ENCODE results near the gene MYO1C. TPM values are rescaled to one million over a fixed set of nuclear protein-coding genes. Genes with fewer than 3 reads are reported as not detected.

The MYO1C gene, protein sequence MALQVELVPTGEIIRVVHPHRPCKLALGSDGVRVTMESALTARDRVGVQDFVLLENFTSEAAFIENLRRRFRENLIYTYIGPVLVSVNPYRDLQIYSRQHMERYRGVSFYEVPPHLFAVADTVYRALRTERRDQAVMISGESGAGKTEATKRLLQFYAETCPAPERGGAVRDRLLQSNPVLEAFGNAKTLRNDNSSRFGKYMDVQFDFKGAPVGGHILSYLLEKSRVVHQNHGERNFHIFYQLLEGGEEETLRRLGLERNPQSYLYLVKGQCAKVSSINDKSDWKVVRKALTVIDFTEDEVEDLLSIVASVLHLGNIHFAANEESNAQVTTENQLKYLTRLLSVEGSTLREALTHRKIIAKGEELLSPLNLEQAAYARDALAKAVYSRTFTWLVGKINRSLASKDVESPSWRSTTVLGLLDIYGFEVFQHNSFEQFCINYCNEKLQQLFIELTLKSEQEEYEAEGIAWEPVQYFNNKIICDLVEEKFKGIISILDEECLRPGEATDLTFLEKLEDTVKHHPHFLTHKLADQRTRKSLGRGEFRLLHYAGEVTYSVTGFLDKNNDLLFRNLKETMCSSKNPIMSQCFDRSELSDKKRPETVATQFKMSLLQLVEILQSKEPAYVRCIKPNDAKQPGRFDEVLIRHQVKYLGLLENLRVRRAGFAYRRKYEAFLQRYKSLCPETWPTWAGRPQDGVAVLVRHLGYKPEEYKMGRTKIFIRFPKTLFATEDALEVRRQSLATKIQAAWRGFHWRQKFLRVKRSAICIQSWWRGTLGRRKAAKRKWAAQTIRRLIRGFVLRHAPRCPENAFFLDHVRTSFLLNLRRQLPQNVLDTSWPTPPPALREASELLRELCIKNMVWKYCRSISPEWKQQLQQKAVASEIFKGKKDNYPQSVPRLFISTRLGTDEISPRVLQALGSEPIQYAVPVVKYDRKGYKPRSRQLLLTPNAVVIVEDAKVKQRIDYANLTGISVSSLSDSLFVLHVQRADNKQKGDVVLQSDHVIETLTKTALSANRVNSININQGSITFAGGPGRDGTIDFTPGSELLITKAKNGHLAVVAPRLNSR
- 85.5 to 152 TPM (median 144 TPM) in 5 replicates for total RNA-seq (2022; extraction: Qiagen RNA extraction; ENCODE audit: low read depth)

DNA sequence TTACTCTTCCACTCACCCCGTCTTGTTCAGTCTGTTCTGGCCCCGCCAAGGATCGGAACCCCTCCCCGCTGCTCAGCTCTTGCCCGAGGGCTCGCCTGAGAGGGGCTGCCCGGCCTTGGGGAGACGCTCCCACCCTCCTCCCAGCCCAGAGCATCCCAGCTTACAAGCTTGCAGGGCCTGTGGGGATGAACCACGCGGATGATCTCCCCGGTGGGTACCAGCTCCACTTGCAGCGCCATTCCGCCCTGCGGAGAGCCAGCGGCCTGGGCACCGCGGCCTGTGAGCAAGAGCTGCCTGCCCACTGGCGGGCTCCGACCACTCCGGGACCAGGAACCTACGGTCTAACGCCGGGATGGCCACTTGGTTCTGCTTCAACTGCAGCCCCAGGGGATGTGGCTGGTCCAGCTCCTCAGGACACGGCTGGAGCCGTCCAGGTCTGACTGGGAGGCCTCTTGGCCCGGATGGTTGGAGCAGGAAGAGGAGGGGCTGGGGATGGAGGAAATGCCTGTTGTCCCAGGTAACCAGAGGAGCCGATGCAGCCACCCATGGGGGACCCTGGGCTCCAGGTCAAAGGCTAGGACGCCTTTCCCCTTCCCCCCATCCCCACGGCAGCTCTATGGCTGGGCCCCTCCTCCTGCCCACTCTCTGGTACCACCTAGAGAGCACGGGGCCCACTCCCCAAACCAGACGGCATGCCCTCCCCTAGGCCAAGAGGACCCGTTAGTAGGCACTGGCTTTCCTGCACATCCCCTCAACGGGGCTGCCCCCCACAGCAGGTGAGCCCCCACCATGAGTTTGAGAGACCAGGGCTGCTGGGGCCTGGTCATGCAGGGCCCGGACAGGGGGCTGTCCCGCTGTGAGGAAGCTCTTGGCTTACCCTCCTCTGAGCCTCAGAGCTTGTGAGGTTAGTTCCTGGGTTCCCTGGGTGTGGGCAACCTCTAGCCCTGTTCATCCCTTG is at the start of gene MYO1C:
Gene MYO1C (minus strand): TSS at position 438 of the 958 bp plus-strand sequence. CDS start 199 bp downstream, at position 239.

DNA sequence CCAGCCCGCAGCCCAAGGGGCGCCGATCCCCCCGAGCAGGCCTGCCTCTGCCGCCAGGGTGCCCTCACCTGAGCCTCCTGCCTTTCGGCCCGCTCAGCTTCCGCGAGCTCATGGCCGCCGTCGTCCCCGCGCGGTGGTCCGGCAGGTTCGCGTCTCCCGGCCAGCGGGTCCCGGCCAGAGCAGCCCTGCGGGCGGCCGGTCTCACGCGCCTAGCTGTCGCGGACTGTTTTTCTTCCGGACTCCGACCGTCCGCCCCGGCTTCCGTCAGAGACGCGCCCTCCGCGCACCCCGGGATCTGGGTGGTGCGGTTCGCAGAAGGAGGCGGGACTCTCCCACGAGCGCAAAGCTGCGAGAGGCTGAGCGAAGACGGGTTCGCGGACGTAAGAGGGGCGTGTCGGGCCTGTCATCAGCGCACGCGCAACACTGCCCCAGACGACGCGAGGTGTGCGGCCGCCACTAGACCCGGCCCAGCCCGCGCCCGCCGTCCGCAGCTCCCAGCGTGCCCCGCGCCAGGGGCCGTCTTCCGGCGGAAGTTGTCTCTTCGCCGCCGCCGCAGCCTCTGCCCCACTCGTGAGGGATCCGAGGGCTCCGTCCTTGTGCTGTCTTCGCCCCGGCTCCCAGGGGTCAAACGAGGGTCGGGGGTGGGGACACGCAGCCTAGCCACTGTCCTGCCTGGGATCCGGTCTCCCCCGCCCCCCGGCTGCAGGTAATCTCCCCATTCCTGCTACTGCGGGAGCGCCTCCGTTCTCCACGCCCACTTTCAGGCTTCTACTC is 24.1 kb upstream of the MYO1C start, which contains the start of gene INPP5K:
Gene INPP5K (minus strand): TSS at position 225 of the 774 bp plus-strand sequence. CDS start 113 bp downstream, at position 112.

DNA sequence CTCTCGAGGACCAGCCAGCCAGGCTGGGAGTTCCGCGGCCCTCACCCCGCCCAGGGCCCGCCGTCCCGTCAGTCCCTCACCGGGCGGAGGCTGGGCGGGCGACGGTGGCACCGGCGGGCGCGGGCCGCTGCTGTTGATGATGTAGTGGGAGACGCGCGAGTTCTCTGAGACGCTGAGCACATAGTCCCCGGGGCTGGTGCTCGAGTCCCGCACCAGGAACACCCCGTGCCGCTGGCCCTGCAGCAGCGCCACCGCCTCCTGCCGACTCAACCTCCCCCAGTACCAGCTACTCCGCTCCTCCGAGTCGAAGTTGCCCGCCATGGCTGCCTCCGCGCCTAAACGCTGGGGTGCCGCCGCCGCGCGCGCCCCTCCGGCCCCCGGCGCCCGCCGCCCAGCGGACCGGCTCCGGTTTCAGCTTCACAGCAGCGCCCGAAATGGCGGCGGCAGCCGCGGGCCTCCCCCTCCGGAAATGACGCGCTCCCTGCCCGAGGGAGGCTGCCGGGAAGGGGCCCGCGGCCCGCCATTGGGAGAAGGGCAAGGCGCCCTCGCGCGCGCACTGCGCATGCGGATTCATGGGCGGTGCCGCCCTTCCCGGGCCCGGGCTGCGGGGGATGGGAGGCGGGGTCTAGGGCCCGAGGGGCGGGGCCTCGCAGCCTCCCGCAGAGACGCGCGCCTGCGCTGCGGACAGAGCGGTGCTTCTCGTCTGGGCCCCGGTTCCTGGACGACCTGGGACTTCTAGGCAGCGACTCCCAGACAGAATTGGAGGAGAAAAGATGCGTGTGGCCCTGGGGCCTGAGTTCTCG is 36.5 kb downstream of the MYO1C start, which contains the start of gene CRK:
Gene CRK (minus strand): TSS at position 436 of the 803 bp plus-strand sequence. CDS start 115 bp downstream, at position 321.

Other genes starting within 250 kb of the MYO1C start
- not detected in 5 replicates for gene BHLHA9, start 222.2 kb downstream of the MYO1C start, total RNA-seq (2022; extraction: Qiagen RNA extraction; ENCODE audit: low read depth)
- gene TRARG1, start 213.0 kb downstream of the MYO1C start, total RNA-seq (2022; extraction: Qiagen RNA extraction; ENCODE audit: low read depth): not detected in 5 replicates
- gene YWHAE, start 92.5 kb downstream of the MYO1C start, total RNA-seq (2022; extraction: Qiagen RNA extraction; ENCODE audit: low read depth): 566 to 1,263 TPM (median 589 TPM) in 5 replicates
- gene CRK, start 36.5 kb downstream of the MYO1C start, total RNA-seq (2022; extraction: Qiagen RNA extraction; ENCODE audit: low read depth): 64.2 to 90.7 TPM (median 84.9 TPM) in 5 replicates
- gene INPP5K, start 23.9 kb upstream of the MYO1C start, total RNA-seq (2022; extraction: Qiagen RNA extraction; ENCODE audit: low read depth): 15.9 to 28.7 TPM (median 24.0 TPM) in 5 replicates
- 60.7 to 75.6 TPM (median 69.3 TPM) in 5 replicates for gene PITPNA, start 70.1 kb upstream of the MYO1C start, total RNA-seq (2022; extraction: Qiagen RNA extraction; ENCODE audit: low read depth)
- 2.7 to 7.2 TPM (median 6.3 TPM) in 5 replicates for gene SLC43A2, start 136.1 kb upstream of the MYO1C start, total RNA-seq (2022; extraction: Qiagen RNA extraction; ENCODE audit: low read depth)
- 0.25 to 0.39 TPM (median 0.33 TPM) in 5 replicates for gene SCARF1, start 153.0 kb upstream of the MYO1C start, total RNA-seq (2022; extraction: Qiagen RNA extraction; ENCODE audit: low read depth)
- gene RILP, start 157.2 kb upstream of the MYO1C start, total RNA-seq (2022; extraction: Qiagen RNA extraction; ENCODE audit: low read depth): 10.2 to 17.6 TPM (median 16.4 TPM) in 5 replicates
- gene PRPF8, start 192.2 kb upstream of the MYO1C start, total RNA-seq (2022; extraction: Qiagen RNA extraction; ENCODE audit: low read depth): 238 to 286 TPM (median 264 TPM) in 5 replicates
- gene TLCD2, start 217.7 kb upstream of the MYO1C start, total RNA-seq (2022; extraction: Qiagen RNA extraction; ENCODE audit: low read depth): 1.3 to 2.0 TPM (median 1.6 TPM) in 5 replicates
- gene WDR81, start 232.0 kb upstream of the MYO1C start, total RNA-seq (2022; extraction: Qiagen RNA extraction; ENCODE audit: low read depth): 13.2 to 33.0 TPM (median 29.4 TPM) in 5 replicates

Data from A549 treated with ZK216348 at 1 μM for 4 hours (cell line).